D341Med (cell line): ENCODE measurements around the gene XXYLT1.

ENCODE experiments used
- DNase-seq: peaks from one replicate; pipeline ENCODE4 v3.0.0; 2012; ENCODE audit warnings: low spot score

XXYLT1 gene

DNA sequence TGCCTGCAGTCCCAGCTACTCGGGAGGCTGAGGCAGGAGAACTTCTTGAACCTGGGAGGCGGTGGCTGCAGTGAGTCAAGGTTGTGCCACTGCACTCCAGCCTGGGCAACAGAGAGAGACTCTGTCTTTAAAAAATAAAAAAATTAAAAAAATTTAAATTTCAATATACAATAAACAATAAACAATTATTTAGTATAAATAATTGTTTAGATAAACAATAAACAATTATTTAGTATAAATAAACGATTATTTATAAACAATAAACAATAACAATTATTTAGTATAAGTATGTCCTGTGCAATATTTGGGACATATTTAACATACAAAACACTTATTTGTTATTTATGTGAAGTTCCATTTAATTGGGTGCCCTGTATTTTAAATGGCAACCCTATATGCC, 119.6 kb downstream of the XXYLT1 start:
- DNase-seq = no peak

DNA sequence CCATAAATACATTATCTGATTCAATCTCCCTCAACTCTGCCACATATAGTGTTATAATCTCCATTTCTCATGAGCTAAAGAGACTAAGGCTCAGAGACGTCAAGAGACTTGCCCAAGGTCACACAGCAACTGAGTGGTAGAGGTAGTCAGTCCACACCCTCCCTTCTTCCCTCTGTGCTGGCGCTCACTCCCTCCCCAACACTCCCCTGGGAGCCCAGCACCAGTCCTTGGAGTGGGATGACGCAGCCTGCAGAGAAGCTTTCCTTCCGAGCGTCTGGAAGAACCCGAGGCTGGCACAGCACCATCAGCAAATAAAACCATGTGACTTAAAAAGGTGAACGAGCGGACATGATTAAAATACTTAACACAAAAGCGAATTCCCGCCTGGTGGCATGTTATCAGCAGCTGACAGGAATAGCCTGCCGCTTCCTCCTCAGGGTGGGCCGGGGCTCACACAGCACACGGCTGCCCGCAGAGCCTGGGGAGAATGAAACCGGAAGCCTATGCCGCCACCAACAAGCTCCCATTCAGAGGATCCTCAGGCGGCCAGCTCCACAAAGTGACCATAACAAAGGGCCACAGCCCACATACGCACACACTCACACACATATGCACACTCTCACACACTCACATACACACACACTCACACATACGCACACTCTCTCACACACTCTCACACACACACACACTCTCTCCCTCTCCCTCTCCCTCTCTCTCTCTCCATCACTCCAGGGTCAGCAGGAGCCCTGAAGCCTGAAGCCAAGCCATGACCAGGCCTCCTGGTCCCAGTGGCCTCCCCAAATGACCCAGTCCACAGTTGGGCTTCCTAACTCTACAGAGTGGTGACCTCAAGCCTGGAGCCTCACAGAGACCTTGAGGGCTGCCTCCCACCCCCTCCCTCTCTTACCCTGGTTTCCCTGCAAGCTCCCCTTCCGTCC, 120.5 kb downstream of the XXYLT1 start:
- DNase-seq = peak; percentile 81

DNA sequence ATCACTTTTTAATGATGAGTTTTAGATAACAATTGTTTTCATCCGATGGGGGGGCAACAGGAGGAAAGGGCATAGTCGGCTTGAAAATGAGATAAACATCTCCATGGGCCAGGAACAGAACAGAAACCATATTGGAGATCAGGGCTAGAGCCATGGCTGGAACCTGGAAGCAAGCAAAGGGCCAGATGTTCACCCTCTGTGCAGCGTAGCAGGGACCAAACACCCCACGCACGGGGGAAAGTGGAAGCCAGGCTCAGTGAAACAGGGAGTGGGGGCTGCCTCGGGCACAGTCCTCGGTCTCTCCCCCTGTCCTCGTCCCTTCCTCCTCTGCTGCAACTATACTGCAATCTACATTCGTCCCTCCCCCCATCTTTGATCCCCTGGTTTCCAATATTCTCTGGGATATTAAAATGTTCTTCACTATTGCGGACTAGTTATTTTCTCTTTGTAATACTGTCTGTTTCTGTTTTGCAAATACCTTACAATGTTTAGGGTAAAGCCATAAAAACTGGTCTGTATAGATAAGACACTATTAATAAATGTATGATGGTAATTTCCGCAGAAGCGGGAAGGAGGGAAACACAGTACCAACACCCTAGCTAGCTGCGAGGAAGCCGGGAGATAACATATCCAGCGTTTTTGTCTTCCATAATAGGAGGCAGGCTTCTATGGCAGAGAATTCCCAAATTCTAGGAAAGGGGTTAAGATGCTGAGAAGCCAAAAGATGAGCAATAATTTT, 121.5 kb downstream of the XXYLT1 start:
- no peak for DNase-seq

DNA sequence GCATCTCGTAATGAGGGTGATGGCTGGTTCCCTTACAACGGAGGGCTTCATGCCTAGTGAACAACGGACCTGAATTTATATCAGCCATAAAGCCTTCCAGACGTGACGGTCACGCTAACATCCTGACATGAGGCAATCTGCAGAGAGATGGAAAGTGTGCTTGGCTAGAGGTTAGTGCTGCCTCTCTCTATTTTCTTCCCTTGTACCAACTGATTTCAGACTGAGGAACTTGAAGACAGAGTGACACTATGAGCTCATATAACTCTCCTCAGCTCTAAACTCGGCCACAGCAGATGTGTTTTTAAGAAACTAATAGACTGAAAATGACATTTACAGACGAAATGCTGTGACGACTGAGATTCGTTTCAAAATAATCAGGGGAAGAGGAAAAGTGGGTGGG, 122.4 kb downstream of the XXYLT1 start:
- DNase-seq = no peak

GRCh38 chr3:195147649-195148080, 123.3 kb downstream of the XXYLT1 start:
- no peak for DNase-seq

GRCh38 chr3:195146131-195146530, 124.8 kb downstream of the XXYLT1 start:
- DNase-seq = no peak

DNA sequence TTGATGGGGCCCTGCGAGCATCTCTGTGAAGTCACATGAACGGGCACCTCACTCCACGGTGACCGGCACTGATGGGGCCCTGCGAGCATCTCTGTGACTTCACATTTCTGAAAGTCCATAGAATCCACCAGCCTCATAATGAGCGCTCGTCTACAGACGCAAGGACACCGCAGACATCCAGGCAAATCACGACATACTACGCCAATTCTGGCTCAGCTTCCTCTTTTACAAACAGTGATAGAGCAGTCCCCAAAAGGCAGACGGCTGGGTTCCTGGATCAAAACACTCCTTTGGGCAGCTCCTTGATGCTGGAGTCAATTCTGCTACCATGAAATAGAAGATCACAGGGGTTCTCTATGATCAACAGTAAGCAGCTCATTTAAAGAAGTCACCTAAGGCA, 125.4 kb downstream of the XXYLT1 start:
- no peak for DNase-seq

DNA sequence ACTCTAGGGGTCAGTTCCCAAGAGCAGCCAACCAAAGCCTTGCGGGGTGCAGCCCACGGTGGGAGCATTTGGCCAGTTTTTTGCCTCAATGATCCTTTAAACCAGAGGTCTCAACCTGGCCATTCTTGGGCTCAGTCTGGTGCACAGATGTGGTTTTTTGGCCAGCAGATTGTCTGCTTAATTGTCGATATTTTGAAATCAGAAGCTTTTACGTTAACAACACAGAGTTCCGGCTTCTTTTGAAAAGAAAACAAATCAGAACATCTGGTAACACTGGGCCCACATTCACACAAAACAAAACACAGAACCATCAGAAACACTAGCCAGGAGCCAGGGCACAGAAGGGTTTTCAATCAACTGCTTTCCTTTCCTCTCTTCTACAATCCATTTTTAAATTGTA, 127.7 kb downstream of the XXYLT1 start:
- no peak for DNase-seq

DNA sequence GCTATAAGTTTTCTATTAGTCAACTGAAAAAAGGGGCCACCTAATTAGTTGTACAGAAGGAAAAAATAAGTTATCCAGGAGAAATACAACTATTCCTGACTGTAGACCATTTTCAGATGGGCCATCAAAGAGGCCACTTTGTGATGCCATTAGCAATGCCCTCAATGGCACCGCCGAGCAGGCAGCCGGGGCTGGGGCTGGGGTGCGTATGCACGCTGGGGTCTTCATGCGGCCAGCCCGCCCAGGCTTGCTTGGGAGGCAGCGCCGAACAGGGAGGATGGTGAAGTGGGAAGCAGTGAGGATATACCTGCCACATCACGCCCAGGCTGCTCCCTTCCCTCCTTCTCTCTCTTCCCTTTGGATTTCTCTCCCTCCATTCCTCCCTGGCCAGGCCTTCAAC, 128.4 kb downstream of the XXYLT1 start:
- DNase-seq = no peak

DNA sequence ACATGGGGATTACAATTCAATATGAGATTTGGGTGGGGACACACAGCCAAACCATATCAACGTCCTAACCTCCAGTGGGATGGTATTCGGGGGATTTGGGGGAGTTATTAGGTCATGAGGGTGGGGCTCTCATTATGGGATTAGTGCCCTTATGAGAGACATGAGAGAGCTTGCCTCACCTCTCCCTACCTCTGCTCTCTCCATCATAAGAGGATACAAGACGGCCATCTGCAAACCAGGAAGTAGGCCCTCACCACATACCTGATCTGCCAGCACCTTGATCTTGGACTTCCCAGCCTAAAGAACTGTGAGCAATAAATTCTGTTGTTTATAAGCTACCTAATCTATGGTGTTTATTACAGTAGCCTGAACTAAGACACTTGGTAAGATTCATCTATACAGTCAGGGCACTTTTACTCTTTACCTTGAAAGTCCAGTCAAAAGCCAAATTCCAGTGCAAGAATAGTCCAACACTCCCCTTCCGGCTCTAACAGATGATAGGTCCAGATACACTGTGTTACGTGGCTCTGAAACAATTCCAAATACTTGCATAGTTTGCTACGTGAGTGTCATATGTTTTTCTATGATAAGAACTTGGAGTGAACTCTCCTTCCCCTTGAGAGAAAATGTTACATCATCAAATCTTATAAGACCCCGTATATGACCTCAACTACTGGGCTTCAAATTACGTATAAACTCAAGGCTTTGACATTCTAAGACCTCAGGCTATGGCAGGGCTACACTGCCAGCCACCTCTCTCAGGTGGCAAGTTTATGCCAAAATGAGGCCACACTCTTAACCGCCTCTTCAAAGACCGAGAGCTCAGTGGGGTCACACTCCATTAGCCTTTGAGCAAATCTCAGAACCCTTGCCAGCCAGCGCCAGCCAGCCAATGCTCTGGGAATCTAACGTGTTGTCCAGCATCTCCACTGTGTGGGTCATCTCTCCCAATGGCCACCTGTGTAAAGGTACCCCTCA, 129.9 kb downstream of the XXYLT1 start:
- no peak for DNase-seq

GRCh38 chr3:195140410-195140809, 130.5 kb downstream of the XXYLT1 start:
- no peak for DNase-seq

- DNase-seq = no peak
Observed at GRCh38 chr3:195139876-195140240, 131.1 kb downstream of the XXYLT1 start.

- no peak for DNase-seq
Observed at GRCh38 chr3:195139091-195139875, 131.7 kb downstream of the XXYLT1 start.

- DNase-seq = no peak
Observed at GRCh38 chr3:195137638-195138588, 133.0 kb downstream of the XXYLT1 start.

GRCh38 chr3:195135917-195136316, 135.0 kb downstream of the XXYLT1 start:
- no peak for DNase-seq

GRCh38 chr3:195134431-195134830, 136.5 kb downstream of the XXYLT1 start:
- no peak for DNase-seq

- no peak for DNase-seq
Observed at GRCh38 chr3:195133462-195133861, 137.5 kb downstream of the XXYLT1 start.

DNA sequence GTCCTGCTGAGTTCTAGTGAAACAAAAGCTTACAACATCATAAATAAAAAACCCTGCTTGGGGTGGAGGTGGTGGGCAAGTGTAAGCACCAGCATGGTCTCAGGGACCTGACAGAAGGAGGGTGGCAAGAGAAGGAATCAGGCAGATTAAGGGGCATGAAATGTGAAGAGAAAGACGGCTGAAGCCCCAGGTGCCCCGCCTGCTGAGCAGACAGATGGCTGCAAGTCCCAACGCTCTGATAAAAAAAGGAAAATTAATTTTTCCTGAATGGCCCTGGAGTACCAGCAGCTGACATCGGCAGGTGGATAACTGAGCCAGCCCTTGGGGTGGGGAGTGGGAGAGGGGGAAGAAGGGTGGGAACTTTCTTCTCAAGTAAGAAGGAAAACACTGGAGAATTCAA, 137.9 kb downstream of the XXYLT1 start:
- DNase-seq = peak; percentile 82

DNA sequence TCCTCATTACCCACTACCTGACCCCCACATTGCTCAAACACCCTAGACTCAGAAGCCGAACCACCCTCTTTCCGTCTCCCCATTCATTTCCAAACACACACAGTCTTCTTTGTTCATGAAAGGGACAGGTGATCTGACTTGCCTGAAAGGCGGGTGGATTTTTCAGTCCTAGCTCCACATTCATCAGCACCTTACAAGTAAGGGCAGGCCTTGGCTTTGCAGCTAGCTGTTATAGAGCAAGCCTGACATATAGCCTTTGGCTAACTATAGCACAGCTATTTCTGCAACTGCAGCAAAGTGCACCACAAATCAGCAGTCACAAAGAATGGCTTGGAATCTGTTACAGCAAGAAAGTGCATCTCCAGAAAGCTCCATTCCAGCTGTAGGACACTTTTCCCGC, 139.8 kb downstream of the XXYLT1 start:
- DNase-seq = no peak
